GM18517 (cell line): ENCODE results near the gene KCNH8.

ENCODE experiments used
- ATAC-seq: cut with Tn5 transposase; IDR thresholded peaks from one replicate; pipeline ENCODE4 v1.9.1; 2021; ENCODE audit warnings: mild to moderate bottlenecking, moderate library complexity; ENCODE audit not compliant: unreplicated experiment

The KCNH8 gene

GRCh38 chr3:19576343-19576742, 428.0 kb downstream of the KCNH8 start:
- no peak for ATAC-seq
